Measurements from ENCODE around the gene NCAM1.

Gene NCAM1

DNA sequence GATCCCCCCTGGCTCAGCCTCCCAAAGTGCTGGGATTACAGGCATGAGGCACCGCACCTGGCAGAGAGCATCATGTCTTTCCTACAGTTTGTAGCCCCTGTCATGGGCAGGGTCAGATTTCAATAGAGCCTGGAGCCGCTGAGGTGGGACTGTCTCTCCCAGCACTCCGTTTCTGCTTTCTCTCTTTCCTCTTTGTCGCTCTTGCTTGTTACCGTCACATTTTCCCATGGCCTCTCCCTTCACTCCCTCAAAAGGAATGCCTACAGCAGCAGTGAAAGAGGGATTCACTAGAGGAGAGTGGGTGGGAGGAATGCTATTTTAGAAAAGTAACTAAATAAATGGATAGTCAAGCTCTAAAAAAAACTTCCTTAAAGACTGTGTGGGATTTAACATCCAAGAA lies 216.5 kb downstream of the NCAM1 start:
- DNase-seq = no peak

DNA sequence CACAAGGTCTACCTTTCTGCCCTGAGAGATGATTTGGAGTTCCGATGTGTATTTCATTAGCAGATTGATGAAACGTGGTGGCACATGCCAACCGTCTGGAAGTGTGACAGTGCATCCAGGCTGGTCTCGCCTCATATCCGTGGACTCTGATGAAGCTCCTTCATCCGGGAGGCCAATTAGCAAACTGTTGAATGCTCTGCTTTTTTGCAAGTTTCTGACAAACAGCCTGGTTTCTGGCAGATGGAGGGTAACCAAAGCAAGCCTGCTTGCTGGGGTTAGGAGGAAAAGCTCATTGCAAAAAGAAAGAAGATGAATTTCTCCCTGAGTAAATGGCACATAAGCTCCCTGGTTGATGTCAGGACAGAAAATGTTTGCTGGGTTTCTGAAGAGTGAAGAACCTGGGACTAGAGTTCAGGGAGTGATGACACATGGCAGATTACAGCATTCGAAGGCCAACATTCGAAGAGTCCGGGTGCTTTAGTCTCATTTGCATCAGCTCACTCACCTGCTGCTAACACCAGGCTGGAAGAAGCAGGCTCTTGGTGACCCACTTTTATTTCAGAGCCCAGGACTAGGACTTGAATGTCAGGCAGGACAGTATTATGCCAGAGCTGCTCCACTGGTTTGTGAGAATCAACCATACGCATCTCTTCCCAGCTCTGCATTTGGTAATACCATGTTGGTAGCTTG lies 217.3 kb downstream of the NCAM1 start:
- no peak for DNase-seq

DNA sequence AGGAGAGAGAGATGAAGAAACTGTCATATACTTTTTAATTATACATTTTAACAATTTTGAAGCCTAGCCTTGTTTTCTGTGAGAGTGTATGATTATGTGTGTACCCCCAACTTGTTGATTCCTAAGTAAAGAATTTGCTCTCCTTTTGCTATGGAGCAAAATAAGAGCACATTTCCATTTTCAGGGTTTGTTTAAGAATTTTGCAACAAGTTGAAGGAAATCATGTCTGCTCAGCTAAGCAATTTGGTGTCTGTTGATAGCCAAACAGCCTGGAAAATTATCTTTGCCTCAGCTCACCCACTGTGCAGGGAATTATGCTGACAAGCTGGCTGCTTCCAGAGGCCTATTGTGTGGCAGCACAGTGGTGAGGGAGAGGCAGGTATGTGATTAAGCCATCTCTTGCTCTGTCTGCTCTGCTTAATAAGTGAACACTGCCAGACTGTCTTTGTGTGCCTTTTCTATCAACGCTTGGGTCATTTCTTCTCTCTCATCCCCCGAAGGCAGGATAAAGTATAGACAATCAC lies 218.0 kb downstream of the NCAM1 start:
- no peak for DNase-seq

DNA sequence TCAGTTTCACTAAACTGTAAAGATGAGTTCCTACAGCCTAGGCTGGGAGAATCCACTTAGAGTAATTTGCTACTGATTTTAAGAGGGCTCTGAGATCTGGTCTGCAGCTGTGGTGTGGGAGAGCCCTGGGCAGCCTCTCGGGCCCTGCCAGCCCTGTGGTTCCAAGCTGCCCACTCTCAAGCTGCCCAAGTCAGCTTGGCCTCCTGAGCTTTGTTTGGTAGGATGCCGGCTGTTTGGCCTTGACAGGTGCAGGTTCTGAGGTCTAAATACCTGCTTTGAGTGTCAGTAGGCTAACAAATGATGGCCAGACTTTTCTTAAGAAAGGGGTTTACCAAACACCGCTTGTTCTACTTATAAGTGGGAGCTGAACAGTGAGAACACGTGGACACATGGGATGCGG lies 219.9 kb downstream of the NCAM1 start:
- DNase-seq = no peak

DNA sequence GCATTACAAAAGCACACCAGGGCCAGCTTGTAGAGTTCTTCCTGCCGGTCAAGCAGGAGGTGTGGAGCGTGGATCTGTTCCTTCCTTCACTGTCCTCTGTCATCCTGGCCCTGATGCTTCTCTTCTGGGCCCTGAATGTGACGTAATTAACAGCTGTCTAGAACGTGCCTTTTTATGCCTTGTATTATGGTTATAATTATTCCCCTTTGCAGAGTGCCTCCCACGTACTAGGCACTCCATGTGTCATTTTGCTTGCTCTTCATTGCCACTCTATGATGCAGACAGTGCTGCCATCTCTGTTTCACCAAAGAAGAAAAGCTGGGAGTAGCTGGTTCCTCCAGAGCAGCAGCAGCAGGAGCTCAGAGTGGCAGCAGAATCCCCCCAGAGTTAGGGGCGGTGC lies 221.1 kb downstream of the NCAM1 start:
- DNase-seq = no peak

DNA sequence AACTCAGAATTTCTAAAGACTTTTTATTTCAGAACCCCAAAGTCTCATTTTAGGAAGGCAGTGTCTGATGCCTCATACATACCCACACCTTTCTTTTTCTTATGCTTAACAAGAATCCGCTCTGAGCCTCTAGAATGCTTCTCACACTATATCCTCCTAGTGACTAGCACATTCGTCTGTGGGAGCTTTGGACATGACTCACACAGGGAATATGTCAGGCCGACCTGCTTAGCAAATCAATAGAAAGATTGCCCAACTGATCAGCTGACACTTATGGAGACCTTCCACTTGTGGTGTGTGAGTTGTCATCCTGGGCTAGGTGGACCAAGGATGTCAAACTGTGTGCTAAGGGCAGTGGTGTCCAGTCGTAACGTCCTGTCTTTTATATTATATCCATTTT lies 223.3 kb downstream of the NCAM1 start:
- no peak for DNase-seq

DNA sequence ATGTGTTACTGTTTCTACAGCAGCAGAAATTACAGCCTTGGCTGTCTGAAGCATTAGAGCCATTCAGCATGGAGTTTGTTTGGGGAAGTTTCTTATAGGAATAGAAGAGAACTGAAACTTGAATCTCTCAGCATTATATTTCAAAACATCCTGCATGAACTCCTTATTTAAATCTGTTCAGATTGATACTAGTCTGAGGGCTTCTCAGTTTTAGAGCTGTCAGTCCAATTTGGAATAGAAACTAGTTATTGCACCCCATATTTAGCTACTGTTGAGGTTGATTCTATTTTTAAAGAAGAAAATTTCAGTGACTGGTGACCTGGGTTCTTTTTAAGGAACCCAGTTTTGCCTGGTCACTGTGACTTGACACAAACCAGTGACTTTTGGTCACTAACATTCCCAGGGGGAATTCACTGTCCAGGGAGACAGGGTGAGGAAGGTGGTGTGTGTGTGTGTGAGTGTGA lies 227.2 kb downstream of the NCAM1 start:
- DNase-seq = no peak

DNA sequence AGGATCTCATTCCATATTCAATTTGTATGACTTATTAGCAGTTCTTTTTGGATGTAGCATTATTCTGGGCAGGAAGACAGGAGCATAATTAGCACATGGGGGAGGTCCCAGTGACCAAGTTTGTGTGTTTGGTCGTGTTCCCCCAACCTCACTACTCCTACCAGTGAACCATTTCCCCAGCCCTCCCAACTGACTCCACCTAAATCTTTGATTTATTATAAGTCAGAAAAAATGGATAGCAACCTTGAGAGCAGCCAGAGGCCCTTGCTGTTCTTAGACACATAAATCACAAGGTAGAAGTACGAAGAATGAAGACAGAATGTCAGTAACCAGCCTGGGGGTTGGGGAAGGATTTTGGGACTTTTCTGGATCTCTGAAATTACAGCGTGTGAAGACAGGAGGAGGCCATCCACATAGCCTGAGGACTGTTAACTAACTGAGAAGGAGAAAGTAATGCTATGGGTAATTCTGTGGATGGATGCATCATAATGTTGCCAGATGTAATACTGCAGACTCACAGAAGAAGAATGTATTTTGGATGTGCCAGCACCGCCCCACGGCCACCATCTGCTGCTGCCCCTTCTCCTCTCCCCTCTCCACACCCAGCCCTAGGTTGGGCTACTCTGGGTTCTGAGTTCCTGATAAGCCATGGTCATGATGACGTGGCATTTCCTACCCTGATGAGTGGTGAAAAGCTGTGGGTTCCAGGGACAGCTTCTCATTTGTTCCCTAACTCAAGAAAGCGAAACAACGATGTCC lies 228.9 kb downstream of the NCAM1 start:
- DNase-seq = no peak

DNA sequence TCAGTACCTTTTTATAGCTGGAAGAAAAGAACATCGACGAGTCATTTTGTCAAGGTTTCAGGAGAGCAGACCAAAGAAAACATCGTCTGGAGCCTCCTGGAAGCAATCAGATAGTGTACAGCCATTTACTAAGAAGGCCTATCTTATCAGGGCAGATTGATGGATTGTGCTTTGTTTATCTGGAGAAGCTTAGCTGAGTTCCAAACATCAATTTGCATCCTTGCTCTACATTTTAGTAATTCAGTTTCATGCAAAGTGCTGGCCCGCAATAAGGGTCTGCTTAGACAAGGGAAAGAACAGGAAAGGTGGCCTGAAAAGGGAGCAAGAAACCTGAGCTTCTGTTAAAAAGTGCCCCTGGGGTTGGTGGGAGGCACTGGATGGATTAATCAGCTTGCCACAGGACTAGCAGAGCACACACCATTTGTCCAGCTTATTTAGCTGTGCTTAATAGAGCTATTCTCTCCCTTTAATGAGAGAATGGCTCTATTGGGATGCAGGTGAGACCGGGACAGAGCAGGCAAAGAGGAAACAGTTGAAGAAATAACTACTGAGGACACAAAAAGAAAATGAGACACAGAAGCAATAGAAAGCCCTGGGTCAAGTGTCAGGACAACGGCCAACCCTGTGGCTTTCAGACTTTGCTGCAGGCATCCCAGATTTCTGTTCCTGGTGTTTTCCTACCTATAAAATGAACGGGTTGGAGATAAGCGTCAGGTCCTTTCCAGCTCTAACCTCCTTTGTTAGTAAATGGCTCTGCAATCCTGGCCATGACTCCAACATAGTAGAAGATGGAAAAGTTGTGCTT lies 231.1 kb downstream of the NCAM1 start:
- DNase-seq = no peak

DNA sequence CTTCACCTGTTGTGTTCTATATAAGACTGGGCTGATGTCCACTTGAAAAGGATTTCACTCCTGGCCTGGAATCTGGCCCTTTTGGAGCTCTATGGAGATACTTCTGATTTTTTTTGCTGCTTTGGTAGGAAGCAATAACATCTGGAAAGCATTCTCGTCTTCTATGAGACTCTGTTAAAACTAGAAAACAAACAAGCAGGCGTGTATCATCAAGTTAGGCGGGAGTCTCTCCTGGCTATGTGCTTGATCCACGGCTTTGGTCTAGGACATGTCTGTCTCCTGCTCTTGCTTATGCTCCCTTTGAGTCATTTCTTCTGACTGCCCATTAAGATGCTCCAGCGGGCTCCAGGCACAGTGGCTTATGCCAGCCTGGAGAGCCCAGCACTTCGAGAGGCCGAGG lies 231.8 kb downstream of the NCAM1 start:
- DNase-seq = no peak

DNA sequence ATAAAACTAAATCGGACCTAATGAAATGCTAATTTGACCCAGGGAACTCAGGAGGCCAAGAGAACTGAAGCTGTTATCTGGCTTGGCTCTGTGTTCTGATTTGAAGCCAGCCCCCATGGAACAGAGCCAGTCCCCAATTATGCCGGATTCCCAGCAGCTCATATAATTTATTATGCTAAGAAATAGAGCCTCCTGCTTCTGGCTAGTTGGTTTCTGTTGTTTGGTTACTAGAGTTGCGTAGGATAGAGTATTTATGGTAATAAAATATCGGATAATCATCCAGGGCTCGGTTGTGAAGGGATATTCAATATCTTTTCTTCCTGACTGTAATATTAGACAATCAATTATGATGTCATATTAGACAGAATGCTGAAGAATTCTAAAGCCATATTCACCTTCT lies 232.7 kb downstream of the NCAM1 start:
- DNase-seq = no peak

DNA sequence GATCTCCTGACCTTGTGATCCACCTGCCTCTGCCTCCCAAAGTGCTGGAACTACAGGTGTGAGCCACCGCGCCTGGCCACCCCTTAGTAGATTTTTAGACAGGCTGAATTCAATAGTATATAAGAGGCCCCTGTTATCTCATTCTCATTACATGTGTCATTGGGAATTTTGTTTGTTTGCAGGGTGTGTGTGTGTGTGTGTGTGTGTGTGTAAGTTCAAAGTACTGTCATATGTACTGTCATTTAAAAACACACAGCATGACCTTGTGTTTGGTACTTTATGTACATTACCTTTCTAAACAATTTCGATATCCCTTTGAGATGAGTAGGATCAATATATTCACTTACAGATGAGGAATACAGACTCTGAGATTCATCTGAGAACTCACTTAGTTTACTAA lies 234.5 kb downstream of the NCAM1 start:
- no peak for DNase-seq

DNA sequence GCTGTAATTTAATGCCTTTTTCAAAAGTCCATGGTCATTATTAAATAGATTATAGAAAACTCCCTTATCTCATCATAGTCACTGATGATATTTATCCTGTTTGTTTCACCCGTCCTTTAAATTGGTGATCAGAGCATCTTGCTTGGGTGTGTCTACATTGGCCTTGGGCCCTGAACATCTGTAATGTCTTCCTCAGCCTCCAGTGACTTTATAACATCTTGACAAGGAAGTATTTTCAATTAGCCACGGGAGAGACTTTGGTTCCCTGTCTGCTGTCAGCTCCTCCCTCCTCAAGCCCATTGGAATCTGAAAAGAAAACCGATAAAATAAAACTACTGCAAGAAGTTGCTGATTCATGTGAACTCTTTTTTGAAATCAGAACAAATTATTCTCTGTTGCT lies 236.2 kb downstream of the NCAM1 start:
- DNase-seq = no peak

DNA sequence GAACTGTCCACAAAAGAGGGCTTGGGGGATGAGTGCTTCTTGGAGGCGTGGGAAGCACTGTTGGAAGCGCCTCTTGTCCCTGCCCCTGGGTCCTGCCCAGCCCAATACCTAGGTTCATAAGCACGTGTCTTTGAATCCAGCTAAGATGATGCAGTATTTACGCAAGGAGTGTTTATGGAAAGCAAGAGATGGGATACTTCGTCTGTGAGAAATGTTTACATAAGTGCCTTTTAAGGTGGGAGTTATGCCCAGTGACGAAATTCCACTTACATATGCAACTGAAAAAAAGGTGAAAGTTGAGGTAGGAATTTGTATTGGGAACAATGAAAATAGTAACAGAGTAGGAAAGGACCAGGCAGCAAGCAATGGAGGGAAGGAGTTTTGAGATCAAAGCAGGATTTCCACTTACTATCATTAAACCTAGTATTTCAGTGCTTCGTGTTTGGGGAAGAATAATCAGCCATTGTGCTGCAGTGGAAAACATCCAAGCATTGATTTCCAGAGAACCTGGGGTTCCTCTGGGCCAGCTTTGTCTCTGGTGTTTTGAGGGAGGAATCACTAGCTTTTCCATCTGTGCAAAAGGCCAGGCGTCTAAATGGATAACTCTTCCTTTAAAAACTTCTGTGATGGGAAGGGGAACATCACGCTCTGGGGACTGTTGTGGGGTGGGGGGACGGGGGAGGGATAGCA lies 237.9 kb downstream of the NCAM1 start:
- DNase-seq = no peak

DNA sequence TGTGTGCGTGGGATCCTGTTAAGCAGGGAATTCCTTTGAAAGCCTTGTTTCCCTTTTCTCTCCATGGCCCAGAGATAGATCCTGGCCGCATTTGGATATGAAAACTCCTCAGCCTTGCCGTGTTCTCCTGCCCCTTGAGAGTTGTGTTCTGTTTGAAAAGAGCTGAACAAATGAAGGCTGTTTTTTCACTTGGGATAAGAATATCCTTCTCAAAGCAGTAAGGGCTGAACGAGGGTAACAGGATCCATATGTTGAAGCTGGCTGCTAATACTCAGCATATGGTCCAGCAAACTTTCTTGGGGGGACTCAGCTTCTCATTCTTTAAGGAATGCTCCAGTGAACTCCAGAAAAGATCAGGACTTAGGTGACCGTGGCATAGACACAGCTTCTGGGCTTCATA lies 238.6 kb downstream of the NCAM1 start:
- no peak for DNase-seq

DNA sequence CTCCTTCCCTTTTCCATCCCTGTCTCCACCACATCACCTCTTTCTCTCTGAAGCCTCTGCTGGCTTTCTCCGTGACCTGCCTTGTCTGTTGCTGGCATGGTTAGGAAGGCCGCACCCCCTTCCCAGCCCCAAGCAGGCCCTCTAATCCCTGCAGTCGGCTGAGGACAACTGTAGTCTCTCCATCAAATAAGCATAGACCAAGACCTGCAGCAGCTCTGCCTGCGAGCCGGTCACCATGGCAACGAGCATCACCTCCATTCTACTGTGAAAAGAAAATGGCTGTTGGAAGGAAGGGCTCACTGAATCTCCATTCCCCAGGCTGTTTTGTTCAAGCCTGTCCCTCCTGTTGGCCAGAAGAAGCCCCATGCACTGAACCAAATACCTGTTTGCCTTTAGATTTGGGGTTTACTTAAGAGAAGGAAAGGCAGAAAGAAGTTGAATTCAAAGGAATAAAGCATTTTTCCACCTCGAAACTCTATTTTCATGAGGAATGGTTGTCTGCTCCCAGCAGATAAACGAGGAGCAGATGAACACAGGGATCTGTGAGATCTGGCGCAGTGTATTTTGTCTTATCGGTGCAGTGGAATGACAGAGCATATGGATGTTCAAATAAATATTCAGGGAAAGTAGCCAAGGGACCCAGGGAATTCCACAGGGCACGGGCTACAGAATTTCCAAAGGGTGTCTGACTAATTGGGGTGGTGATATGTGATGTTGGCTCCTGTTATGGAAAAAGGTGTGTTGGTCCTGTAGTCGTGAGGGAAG lies 240.0 kb downstream of the NCAM1 start:
- no peak for DNase-seq

DNA sequence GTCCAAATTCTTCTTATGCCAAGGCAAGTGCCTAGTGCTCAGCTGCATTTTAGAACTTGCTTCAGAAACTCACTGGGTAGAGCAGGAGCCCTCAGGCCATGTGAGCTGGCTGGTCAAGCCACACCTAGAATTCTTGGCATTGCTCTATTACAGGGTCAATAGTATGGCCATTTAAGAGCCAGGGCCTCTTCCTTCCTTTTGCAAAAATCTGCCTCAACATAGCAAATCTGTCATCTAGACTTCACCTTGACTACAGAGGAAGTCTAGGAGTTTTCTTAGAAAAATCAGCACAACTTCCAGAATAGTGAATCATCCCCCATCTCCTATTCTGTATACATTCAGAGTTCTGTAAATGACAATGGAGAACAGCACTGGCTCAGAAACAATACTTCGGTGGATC lies 241.2 kb downstream of the NCAM1 start:
- no peak for DNase-seq

DNA sequence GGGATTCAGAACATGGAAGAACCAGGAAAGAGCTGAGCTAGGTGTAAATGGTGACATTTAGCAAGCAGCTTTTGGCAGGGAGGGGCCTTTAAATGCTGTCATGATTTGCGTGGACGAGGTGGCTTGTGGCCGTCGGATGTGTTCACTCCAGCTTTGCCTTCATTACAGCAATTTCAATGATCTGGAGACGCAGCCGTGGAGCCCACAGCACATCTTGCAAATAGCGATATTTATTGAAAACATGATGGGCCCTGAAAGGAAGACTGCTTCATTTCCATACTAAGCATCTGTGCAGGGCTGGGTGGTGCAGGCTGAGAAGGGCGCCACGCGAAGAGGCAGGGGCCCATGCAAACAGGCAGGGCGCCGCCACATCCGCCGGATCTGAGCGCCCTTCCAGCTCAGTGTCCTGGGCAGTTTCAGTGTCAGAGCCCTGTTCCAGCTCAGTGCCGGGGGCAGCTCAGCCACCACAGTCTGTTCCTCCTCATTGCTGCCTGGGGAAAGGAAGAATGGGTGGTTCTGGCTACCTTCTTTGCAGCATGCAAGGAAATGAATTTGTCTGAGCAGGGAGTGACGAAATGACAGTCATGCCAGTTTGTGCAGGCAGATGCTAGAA lies 242.0 kb downstream of the NCAM1 start:
- no peak for DNase-seq

DNA sequence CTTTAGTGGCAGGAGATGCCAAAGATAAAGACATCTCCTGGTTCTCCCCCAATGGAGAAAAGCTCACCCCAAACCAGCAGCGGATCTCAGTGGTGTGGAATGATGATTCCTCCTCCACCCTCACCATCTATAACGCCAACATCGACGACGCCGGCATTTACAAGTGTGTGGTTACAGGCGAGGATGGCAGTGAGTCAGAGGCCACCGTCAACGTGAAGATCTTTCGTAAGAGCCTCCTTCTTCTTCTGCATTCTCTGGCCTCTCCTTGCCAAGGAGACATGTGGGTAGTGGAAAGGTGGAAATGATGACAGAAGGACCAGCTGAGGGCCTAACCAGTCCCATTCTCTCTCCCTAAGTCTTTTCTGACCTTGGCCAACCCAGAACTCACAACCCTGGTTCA lies 243.1 kb downstream of the NCAM1 start:
- DNase-seq = no peak

DNA sequence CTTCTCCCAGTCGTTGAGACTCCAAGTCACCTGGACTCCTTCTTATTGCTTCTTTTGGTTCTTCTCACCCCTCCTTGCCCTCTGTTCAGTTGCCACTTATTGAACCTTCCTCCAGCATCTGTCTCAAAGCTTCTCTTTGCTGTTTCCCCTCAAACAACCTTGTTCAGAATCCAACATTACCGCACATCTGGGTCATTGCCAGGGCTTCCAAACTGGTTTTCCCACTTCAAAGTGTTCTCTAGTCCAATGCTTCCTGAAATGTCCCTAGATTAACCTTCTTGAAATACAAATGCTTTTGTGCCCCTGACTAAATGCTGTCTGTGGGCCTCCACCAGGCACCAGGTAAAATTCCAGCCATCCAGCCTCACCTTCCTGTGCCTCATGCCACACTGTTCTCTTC lies 252.3 kb downstream of the NCAM1 start:
- no peak for DNase-seq

DNA sequence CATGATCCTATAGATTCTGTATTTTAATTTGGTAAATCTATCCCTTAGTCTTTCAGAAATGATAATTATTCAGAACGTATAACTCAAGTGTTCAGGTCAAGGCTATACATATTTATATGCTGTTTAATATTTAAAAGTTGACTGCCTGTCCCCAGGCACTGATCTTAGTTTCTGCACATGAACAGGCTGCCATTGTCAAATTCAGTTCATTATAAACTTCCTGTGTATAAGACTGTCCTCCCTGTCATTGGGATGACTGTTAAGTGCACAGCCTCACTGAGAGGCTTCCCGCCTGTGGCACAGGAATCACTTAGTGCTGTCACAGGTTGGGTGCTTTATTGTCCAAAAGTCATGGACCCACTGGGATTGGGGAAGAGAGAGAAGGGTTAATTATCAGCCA lies 261.0 kb downstream of the NCAM1 start:
- DNase-seq = no peak

DNA sequence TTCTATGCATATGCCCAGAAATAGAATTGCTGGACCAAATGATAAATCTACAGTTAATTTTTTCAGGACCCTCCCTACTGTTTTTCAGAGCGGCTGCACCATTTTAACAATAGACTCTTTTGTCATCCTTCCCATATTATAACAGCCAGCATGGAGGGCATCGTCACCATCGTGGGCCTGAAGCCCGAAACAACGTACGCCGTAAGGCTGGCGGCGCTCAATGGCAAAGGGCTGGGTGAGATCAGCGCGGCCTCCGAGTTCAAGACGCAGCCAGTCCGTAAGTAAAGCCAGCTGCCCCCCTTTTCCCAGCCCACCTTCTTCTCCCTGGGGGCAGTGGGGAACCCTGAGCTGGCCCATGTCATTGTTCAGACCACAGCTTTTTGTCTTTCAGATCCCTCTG lies 273.7 kb downstream of the NCAM1 start:
- DNase-seq = no peak

Measured in activated T-cell treated with anti-CD3 and anti-CD28 coated beads, Interleukin-2, amount 50 U/mL, for 48 hours (primary cell).